ENCODE measurements around the gene ATG13. TPM values are rescaled to one million over a fixed set of nuclear protein-coding genes. Genes with fewer than 3 reads are reported as not detected.

ATG13 gene
- polyA plus RNA-seq, 1 donor from 2014 or later = 21.1 TPM

DNA sequence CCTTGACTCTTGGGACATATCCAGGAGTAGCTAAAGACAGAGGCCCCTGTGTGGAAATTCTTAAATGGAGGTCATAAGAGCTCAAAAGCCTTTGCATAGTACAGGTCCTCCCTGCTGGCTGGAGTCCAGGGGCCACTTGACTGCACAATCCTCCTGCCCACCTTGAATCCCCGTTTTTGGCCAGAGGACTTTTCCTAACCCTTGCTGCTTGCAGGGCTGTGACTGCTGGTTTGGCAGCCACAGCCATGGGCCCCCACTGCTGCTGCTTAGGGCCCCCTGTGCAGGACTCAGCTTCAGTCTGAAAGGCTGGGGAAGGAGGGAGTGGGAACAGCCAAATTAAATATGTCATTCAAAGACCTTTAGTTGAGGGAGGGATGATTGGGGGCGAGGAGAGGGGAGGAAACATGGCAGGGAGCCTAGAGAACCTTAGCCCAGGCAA lies 49.7 kb downstream of the ATG13 start:
- Histone ChIP-seq H4K20me1 (ENCODE audit: insufficient read depth) (no peaks in the 10 kb centered on the region), H3K27me3 (ENCODE audit: insufficient read depth, low read depth, low read length) (no peaks in the 10 kb centered on the region), H3K9ac (ENCODE audit: low read length) (no peak overlapping the region), H3K79me2 (replicated peaks; ENCODE audit: insufficient read depth, low read length) (no peaks in the 10 kb centered on the region), H3K9me3 (ENCODE audit: low read length) (no peaks in the 10 kb centered on the region), H3K9me2 (ENCODE audit: insufficient read depth, low read length) (no peaks in the 10 kb centered on the region), H2AFZ (ENCODE audit: low read depth, low read length) (no peak overlapping the region), H3K36me3 (ENCODE audit: insufficient read depth, low read length) (no peaks in the 10 kb centered on the region), H3K4me2 (ENCODE audit: low read length) (no peak overlapping the region), H3K4me3 (ENCODE audit: low read length) (no peak overlapping the region), H3K27ac (ENCODE audit: low read length) (no peak overlapping the region), H3F3A (ENCODE audit: insufficient read depth, low read length, poor library complexity, severe bottlenecking) (no peaks in the 10 kb centered on the region)
- no peak for TF ChIP-seq EP300 (conservative IDR thresholded peaks at IDR 0.05; ENCODE audit: poor library complexity, severe bottlenecking)
- TF ChIP-seq, protein P1, sequence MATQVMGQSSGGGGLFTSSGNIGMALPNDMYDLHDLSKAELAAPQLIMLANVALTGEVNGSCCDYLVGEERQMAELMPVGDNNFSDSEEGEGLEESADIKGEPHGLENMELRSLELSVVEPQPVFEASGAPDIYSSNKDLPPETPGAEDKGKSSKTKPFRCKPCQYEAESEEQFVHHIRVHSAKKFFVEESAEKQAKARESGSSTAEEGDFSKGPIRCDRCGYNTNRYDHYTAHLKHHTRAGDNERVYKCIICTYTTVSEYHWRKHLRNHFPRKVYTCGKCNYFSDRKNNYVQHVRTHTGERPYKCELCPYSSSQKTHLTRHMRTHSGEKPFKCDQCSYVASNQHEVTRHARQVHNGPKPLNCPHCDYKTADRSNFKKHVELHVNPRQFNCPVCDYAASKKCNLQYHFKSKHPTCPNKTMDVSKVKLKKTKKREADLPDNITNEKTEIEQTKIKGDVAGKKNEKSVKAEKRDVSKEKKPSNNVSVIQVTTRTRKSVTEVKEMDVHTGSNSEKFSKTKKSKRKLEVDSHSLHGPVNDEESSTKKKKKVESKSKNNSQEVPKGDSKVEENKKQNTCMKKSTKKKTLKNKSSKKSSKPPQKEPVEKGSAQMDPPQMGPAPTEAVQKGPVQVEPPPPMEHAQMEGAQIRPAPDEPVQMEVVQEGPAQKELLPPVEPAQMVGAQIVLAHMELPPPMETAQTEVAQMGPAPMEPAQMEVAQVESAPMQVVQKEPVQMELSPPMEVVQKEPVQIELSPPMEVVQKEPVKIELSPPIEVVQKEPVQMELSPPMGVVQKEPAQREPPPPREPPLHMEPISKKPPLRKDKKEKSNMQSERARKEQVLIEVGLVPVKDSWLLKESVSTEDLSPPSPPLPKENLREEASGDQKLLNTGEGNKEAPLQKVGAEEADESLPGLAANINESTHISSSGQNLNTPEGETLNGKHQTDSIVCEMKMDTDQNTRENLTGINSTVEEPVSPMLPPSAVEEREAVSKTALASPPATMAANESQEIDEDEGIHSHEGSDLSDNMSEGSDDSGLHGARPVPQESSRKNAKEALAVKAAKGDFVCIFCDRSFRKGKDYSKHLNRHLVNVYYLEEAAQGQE (IDR thresholded peaks at IDR 0.05; ENCODE audit: borderline replicate concordance) = no peak
- no peak for TF ChIP-seq RAD21 (conservative IDR thresholded peaks at IDR 0.05)
- TF ChIP-seq, protein P2, sequence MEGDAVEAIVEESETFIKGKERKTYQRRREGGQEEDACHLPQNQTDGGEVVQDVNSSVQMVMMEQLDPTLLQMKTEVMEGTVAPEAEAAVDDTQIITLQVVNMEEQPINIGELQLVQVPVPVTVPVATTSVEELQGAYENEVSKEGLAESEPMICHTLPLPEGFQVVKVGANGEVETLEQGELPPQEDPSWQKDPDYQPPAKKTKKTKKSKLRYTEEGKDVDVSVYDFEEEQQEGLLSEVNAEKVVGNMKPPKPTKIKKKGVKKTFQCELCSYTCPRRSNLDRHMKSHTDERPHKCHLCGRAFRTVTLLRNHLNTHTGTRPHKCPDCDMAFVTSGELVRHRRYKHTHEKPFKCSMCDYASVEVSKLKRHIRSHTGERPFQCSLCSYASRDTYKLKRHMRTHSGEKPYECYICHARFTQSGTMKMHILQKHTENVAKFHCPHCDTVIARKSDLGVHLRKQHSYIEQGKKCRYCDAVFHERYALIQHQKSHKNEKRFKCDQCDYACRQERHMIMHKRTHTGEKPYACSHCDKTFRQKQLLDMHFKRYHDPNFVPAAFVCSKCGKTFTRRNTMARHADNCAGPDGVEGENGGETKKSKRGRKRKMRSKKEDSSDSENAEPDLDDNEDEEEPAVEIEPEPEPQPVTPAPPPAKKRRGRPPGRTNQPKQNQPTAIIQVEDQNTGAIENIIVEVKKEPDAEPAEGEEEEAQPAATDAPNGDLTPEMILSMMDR (IDR thresholded peaks at IDR 0.05; ENCODE audit: poor library complexity, severe bottlenecking) = no peak
- no peak for TF ChIP-seq MXI1 (conservative IDR thresholded peaks at IDR 0.05; ENCODE audit: poor library complexity, severe bottlenecking)
- TF ChIP-seq SMC3 (conservative IDR thresholded peaks at IDR 0.05; ENCODE audit: poor library complexity) = no peak
- no peak for TF ChIP-seq EZH2 (IDR thresholded peaks at IDR 0.05; ENCODE audit: borderline replicate concordance, insufficient read depth, low read length, poor library complexity, severe bottlenecking)
- no peak for TF ChIP-seq TAF1 (IDR thresholded peaks at IDR 0.05; ENCODE audit: low read depth)
- TF ChIP-seq POLR2AphosphoS5 (IDR thresholded peaks at IDR 0.05) = no peak

DNA sequence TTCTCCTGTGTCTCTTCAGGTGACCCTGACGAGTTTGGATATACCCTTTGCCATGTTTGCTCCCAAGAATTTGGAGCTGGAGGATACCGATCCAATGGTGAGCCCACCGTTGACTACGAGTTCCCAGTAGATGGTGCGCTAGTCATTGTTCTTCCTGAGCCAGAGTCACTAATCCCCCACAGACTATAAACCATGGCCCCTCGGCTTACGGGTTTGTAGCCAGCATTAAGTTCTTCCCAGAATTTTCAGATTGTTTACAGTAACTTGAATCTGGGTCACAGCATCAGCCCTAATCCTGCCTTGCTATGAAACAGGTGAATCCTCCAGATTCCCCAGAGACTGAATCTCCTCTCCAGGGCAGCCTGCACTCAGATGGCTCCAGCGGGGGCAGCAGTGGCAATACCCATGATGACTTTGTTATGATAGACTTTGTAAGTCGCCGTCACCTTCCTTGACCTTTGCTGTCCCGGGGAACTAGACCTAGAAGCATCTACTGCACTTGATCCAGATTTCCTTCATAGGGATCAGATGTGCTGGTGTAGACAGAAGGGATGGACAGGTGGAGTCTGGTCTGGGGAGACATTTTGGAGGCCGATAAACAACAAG lies 51.2 kb downstream of the ATG13 start:
- Histone ChIP-seq H3K79me2 (replicated peaks; ENCODE audit: insufficient read depth, low read length) (no peaks in the 10 kb centered on the region), H3K4me3 (ENCODE audit: low read length) (no peak overlapping the region), H3K27ac (ENCODE audit: low read length) (no peak overlapping the region), H3K4me2 (ENCODE audit: low read length) (no peak overlapping the region), H3K27me3 (ENCODE audit: insufficient read depth, low read depth, low read length) (no peaks in the 10 kb centered on the region), H3K36me3 (ENCODE audit: insufficient read depth, low read length) (no peaks in the 10 kb centered on the region), H3K9me3 (ENCODE audit: low read length) (no peaks in the 10 kb centered on the region), H3F3A (ENCODE audit: insufficient read depth, low read length, poor library complexity, severe bottlenecking) (no peaks in the 10 kb centered on the region), H3K9ac (ENCODE audit: low read length) (no peak overlapping the region), H4K20me1 (ENCODE audit: insufficient read depth) (no peaks in the 10 kb centered on the region), H3K9me2 (ENCODE audit: insufficient read depth, low read length) (no peaks in the 10 kb centered on the region), H2AFZ (ENCODE audit: low read depth, low read length) (no peak overlapping the region)
- no peak for TF ChIP-seq EP300 (conservative IDR thresholded peaks at IDR 0.05; ENCODE audit: poor library complexity, severe bottlenecking)
- TF ChIP-seq, protein P2 (IDR thresholded peaks at IDR 0.05; ENCODE audit: poor library complexity, severe bottlenecking) = no peak
- TF ChIP-seq EZH2 (IDR thresholded peaks at IDR 0.05; ENCODE audit: borderline replicate concordance, insufficient read depth, low read length, poor library complexity, severe bottlenecking) = no peak
